ENCODE results near the gene PELO.

DNA sequence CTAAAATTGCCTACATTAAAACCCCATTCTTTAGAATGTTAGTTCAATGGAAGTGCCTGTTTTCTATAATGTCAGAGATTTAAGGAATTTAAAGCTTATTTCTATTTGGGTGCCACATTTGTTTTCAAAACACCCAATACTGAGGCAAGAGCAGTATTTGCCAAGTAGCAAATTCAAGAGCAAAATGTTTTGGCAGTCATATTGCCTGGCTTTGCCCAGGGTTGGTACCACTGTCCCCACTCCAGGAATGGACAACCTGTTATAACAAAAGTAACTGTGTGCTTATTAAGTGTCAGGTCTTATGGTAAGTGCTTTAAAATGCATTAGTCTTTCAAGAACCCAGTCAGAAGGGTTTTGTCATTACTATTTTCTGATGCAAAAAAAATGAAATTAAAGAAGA lies 19.3 kb downstream of the PELO start:
- TF ChIP-seq, protein P1, sequence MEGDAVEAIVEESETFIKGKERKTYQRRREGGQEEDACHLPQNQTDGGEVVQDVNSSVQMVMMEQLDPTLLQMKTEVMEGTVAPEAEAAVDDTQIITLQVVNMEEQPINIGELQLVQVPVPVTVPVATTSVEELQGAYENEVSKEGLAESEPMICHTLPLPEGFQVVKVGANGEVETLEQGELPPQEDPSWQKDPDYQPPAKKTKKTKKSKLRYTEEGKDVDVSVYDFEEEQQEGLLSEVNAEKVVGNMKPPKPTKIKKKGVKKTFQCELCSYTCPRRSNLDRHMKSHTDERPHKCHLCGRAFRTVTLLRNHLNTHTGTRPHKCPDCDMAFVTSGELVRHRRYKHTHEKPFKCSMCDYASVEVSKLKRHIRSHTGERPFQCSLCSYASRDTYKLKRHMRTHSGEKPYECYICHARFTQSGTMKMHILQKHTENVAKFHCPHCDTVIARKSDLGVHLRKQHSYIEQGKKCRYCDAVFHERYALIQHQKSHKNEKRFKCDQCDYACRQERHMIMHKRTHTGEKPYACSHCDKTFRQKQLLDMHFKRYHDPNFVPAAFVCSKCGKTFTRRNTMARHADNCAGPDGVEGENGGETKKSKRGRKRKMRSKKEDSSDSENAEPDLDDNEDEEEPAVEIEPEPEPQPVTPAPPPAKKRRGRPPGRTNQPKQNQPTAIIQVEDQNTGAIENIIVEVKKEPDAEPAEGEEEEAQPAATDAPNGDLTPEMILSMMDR (IDR thresholded peaks at IDR 0.05) = no peak
- no peak for TF ChIP-seq POLR2A (IDR thresholded peaks at IDR 0.05)
- TF ChIP-seq POLR2AphosphoS5 (IDR thresholded peaks at IDR 0.05) = no peak

All from breast epithelium (tissue), 3 donors.